GF-D8 (cell line): ENCODE results near the gene PKNOX2.

ENCODE experiments used
- DNase-seq: peaks from one replicate; lab custom pipeline; 2025; lab: John Stamatoyannopoulos, UW

The PKNOX2 gene

GRCh38 chr11:125154378-125155099, 10.0 kb upstream of the PKNOX2 start:
- DNase-seq, result no peak

GRCh38 chr11:125155100-125155444, 9.5 kb upstream of the PKNOX2 start:
- no peak for DNase-seq

GRCh38 chr11:125155767-125156166, 8.8 kb upstream of the PKNOX2 start:
- no peak for DNase-seq

DNA sequence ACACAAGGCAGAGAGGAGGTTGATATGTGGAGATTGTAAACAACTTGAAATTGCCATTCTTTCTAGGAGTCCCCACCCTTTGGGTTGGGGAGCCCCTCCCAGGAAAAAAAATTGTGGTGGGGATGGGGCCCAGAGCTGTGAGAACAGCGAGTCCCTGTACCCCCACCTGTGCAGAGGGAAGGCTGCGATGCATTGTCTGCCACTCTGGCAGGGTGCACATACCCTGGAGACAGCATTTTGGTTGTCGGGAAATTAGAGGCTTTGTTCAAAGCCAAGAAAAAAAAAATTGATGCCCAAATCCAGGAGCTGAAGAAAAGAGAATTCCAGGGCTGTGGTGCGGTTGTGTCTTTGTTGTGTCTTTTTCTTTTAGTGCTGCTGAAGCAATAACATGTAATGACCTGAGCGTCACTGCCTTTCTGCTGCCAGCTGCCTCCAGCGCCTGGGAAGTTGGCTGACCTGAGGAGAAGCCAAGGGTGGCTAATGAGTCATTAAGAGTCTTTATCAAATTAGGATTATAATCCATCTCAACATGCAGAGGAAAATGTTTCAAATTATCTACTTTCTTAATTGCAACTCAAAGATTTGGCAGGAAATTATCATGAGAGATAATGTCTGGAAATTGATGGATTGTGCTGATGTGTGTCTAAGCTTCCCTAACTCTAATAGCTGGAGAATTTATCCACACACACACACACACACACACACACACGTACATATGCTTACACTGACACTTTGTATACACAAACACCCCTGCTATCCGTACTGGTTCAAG, 8.0 kb upstream of the PKNOX2 start:
- no peak for DNase-seq

- no peak for DNase-seq
These were observed 7.3 kb upstream of the PKNOX2 start for GRCh38 chr11:125157118-125157733.

DNA sequence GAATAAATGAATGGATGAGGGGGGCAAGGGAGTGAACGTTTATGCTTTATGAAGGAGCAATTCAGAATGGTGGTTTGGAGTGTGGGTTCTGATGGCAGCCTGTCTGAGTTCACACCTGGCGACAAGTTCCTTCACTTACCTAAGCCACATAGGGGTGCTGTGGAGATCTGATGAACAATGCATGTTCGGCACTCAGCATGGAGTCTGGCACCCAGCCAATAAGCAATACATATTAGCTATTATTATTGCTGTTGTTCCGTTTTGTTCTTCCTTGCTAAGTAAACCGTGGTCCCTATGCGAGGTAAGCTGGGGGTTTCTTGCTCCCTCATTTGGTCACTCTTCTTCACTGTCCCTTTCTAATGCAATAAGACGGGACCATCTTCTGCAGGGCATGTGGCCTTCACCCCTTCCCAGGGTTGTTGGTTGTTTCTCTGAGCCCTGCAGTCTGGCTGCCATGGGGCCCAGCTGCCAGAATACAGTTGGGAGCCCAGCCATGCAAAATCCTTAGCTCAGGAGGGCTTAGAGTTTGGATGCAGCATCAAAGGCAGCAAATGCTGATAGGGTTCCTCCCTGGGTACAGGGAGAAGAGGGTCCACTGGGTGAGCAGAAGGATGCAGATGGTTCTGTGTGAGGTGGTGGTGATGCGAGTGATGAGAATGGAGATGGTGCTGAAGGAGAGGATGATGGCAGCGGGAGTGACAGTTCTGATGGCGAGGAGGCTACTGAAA, 6.4 kb upstream of the PKNOX2 start:
- DNase-seq, result no peak

- no peak for DNase-seq
These were observed 1.8 kb upstream of the PKNOX2 start for GRCh38 chr11:125162743-125163142.

DNA sequence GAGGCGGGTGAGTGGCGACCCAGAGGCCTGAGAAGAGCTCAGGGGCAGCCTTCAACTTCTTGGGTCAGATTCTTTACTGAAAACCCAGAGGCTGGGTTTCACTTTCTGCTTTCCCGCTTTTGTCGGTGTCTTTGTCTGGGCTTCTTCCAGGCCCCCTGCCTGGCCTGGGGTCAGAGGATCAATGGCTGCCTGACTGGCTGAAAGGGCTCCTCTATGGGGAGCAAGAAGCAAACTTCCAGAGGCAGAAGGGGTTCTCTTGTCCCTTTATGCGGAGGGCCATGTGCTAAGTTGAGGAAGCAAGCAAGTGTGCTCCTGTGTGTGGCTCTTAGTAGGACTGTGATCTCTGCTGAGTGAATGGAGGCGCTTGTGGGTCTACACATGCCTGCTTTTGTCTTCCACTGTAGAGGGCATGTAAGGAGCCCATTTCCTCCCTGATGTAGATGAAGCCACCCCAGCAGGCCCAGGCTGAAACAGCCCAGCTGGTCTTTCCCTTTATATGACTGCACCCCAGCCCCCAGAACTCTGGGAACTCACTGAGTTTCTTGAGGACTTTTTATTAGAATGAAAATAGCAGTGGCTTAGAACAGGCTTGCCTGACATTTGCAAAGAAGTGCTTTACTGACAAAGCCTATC, 1.0 kb upstream of the PKNOX2 start:
- no peak for DNase-seq

GRCh38 chr11:125164091-125164421, 495 bp upstream of the PKNOX2 start:
- no peak for DNase-seq

DNA sequence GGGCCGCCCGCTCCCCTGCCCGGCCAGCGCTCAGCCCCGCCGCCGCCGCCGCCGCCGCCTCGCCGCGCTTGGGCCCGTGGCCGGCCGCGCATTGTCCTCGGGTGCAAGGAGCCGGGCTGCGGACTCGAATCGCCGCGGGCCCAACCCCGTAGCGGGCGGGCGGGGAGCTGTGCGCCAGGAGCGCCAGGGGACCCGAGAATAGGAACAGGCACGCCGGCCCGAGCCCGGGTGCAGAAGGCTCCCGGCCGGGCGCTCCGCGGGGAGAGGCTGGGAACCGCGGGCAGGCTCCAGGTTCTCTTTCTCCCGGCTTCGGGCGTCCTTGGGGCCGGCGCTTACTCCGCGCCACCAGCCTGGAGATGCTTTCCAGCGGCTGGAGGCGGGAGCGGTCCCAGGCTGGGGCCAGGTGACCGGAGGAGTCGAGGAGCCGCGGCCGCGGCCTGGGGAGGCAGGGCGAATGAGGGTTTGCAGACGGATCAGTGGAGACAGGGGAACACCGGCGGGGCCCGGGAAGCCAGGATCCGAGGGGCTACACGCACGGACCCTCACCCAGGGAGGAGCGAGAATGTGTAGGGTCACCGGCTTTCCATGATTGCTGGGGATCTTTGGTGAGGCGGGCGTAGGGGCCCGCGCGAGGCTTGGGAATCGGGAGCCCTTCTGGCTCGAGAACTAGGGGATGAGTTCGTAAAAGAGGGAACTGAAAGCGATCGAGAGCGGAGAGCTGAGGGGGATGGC, 726 bp downstream of the PKNOX2 start:
- no peak for DNase-seq

DNA sequence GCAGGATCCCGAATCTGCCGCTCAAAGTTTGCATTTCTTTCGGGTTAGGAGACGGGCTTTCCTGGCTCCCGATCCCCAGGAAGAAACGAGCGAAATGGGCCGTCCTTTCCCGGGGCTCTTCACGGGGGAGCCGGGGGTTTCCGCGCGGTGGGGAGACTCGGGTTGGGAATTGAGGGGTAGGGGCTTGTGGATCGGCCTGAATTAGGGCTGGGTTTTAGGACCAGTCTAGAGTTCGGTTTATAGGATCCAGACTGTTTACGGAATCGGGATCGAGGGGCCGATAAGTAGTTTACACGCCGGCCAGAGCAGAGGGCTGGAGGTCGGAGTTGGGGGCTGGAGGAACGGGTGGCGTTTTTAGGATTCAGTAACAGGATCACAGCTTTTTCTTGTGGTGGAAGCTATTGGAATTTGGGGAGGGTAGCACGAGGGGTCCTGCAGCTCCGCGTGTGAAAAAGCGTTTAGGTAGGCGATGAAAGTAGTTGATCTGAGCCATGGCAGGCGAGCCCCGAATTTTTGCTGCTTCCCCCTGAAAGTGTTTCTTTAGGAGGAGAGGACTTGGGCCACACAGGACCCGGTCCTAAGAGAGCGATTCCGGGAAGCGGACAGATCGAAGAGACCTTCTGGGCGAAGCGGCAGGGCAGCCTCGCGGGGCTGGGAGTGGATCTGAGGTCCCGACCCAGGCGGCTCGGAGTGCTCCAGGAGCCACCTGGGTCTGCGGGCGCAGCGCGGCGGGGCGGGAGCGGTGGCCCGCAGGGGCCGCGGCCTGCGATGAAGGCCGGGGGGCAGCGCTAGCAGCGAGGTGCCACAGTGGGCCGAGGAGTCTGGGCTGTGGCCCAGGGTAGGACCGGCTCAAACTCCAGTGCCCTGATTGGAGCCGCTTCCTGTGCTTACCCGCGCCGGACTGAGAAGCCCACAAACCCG, 1.6 kb downstream of the PKNOX2 start:
- DNase-seq, result no peak

GRCh38 chr11:125166764-125167291, 2.3 kb downstream of the PKNOX2 start:
- DNase-seq, result no peak

DNA sequence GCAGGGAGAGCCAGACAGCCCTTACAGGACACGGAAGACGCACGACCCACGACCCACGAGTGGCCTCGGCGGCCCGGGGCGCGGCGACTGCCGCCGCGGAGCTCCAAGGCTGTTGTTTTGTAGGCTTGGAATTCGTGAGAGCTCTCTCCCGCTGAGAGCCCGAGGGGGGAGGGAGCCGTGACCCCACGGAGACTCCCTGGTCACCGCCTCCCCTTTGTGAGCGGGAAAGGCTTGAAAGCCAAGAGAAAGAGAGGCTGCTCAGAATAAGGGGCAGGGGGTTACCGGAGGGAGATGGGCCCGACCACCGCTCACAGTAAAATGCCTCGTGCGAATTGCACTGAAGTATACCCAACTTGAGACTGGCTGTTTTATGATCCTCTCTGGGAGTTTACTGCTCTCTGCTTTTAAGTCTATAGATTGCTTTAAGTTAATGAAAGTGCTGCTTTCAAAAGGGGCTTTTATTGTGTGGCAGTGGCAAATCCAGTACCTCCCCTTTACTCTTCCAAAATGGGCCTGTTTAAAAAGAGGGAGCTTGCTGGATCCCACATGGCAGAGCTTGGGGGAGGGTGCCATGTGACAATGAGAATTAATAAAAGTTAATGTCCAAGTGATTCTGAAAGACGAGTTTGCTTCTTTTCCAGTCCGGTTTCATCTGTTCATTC, 2.9 kb downstream of the PKNOX2 start:
- DNase-seq, result no peak

GRCh38 chr11:125167954-125168835, 3.6 kb downstream of the PKNOX2 start:
- DNase-seq, result no peak

DNA sequence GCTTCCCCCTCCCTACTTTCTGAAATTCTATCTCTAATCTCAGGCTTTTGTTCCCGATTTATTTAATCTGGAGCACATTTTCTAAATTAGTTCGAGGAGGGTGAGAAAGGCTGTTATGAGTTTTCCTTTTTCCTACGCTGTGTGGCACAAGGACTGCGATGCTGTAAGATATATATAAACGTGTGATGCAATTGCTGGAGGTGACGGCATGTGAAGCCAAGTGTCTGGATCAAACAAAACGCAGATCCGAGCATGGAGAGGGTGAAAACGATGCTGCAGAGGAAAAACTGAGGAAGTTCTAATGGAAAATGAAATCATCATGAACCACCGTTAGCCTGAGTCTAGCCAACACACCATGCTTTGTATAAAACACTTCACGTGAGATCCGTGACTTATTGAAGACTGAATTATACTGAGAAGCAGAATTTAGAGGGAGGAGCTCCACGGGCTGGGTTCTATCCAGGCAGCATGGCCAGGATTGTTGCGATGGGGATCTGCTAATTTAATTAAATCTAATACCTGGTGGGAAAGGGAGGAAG, 4.4 kb downstream of the PKNOX2 start:
- DNase-seq, result no peak

DNA sequence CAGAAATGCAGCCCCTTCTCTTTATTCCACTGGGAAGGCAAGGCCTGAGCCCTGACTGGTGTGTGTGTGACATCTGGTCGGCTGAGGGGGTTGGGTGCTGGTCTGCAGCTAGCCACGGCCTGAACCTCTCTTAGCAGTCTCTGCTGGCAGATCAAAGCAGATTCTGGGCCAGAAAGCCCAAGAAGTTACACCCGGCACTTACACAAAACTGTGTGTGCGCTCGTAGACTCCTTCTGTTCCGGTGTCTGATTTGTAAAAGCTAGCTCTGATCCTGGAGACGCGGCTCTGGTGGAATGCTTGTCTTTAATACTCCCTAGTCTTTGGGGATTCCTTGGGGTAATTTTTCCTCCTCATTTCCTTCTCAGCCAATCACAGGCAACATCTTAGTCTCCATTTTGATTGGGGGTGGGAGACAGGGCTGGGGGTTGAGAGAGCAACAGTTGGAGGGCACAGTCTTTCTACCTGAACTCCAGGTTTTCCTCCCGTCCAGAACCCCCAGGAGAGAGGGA, 5.5 kb downstream of the PKNOX2 start:
- no peak for DNase-seq

DNA sequence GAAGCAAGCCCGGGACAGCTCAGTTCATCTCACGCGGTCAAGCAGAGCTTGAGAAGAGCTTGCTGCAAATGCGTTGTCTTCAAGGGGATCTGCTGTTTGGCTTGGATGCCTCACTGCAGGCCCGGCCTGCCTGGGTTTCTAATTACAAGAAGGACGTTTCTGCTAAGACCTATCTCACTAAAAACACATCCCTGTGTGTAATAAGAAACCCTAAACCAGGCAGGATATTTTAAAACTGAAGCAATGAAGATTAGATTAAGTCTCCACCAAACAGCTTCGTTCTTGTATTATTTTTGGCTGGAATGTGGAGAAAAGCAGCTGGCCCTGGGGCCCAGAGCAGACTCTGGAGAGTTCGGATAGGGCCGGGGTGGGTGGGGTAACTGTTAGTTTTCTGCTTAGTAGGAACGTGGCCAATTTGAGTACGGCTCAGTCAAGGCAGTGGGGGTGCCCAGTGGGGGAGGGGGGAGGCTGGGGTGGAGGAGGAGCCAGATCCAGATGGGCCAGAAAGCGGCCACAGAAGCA, 6.0 kb downstream of the PKNOX2 start:
- DNase-seq, result no peak

DNA sequence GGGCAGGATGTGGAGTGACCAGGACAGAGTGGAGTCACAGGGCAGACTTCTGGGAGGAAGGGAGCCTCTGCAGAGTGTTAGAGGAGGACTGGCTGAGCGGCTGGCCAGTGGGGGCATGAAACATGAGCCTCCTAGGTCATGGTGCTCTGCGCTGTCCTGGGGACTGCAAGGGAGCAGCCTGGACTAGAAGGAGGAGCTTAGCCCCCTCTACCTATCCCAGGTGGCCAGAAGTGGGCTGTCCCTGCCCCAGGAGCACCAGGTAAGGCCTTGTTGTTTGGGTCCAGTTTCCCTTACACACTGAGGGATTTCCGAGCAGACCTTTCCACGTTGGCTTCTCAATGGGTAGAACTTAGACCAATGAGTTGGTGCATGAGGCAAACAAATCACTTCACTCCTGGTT, 7.4 kb downstream of the PKNOX2 start:
- no peak for DNase-seq
